ENCODE measurements around the gene ARHGAP22.

- TF ChIP-seq CTCF (conservative IDR thresholded peaks at IDR 0.05 in 1 of 2, IDR thresholded peaks at IDR 0.05 in 1 of 2; ENCODE audit: low read depth in 1 of 2, low read length in 2 of 2) = no peak
- no peak for TF ChIP-seq EZH2 (IDR thresholded peaks at IDR 0.05; ENCODE audit: low read length, missing control alignments)
These were observed 30.5 kb downstream of the ARHGAP22 start for GRCh38 chr10:48574322-48574796.
